Astrocyte of the spinal cord (primary cell): Measurements from ENCODE around the gene NAGLU.

Experiments
- DNase-seq: peaks from one replicate; pipeline ENCODE4 v3.0.0; 2011; ENCODE audit warnings: low read depth, low spot score
- H3K4me3 ChIP-seq: 2 replicates; pipeline ENCODE4 v1.5.1; 2011; ENCODE audit warnings: low read depth, mild to moderate bottlenecking, low read length, moderate library complexity
- CTCF ChIP-seq: IDR thresholded peaks from 2 replicates; pipeline ENCODE4 v1.5.1; 2012; ENCODE audit warnings: low read depth, mild to moderate bottlenecking, low read length, inconsistent platforms
- in situ Hi-C: cut with HindIII; loops from 2 replicates; pipeline ENCODE4 v1.10.0; 2017; ENCODE audit warnings: low sequenced_read_pairs

Gene NAGLU

GRCh38 chr17:42519546-42520491 lies 16.2 kb upstream of the NAGLU start:
- TF ChIP-seq CTCF: no peak
- peak; percentile 99 for DNase-seq
- in situ Hi-C loops: no loop called here
- H3K4me3 ChIP-seq: no peak overlapping the region

- in situ Hi-C loops: no loop called here
- no peak overlapping the region for H3K4me3 ChIP-seq
- no peak for DNase-seq
- peak; percentile 39 for TF ChIP-seq CTCF
These were observed 15.5 kb upstream of the NAGLU start for GRCh38 chr17:42520540-42520951.

GRCh38 chr17:42521036-42521435 lies 15.0 kb upstream of the NAGLU start:
- in situ Hi-C loops: no loop called here
- no peak overlapping the region for H3K4me3 ChIP-seq
- no peak for DNase-seq
- TF ChIP-seq CTCF: no peak

- in situ Hi-C loops: no loop called here
- no peak for DNase-seq
- no peak overlapping the region for H3K4me3 ChIP-seq
- no peak for TF ChIP-seq CTCF
These were observed 14.3 kb upstream of the NAGLU start for GRCh38 chr17:42521666-42522262.

- TF ChIP-seq CTCF: no peak
- H3K4me3 ChIP-seq: no peak overlapping the region
- in situ Hi-C loops: no loop called here
- DNase-seq: no peak
These were observed 13.7 kb upstream of the NAGLU start for GRCh38 chr17:42522263-42522790.

GRCh38 chr17:42522798-42523278 lies 13.2 kb upstream of the NAGLU start:
- DNase-seq: no peak
- no peak overlapping the region for H3K4me3 ChIP-seq
- TF ChIP-seq CTCF: no peak
- in situ Hi-C loops: no loop called here
